ENCODE measurements around the gene NDUFAB1. TPM values are rescaled to one million over a fixed set of nuclear protein-coding genes. Genes with fewer than 3 reads are reported as not detected.

NDUFAB1 gene
- total RNA-seq, 1 experiment from 2014 or later, result 98.3 TPM

DNA sequence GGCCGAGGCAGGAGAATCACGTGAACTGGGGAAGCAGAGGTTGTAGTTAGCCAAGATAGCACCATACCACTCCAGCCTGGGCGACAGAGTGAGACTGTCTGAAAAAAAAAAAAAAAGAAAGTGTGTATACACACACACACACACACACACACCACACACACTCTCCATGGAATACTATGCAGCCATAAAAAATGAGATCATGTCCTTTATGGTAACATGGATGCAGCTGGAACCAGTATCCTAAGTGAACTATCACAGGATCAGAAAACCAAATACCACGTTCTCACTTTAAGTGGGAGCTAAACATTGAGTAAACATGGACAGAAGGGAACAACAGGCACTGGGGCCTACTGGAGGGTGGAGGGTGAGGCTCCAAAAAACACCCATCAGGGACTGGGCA is 16.7 kb downstream of the NDUFAB1 start:
- Mint-ChIP-seq H3K9me3 (ENCODE audit: unreplicated experiment) (no peaks in the 10 kb centered on the region), H3K36me3 (ENCODE audit: insufficient read depth, unreplicated experiment) (peaks cover 68% of the 10 kb centered on the region), H3K4me1 (ENCODE audit: insufficient read depth, unreplicated experiment) (no peaks in the 10 kb centered on the region), H3K27me3 (ENCODE audit: insufficient read depth, unreplicated experiment) (no peaks in the 10 kb centered on the region), H3K27ac (ENCODE audit: low read depth, unreplicated experiment) (no peak overlapping the region), H3K4me3 (ENCODE audit: unreplicated experiment) (no peak overlapping the region)
- intact Hi-C loops (cut with micrococcal nuclease), result no loop called here
- TF ChIP-seq, protein P1, sequence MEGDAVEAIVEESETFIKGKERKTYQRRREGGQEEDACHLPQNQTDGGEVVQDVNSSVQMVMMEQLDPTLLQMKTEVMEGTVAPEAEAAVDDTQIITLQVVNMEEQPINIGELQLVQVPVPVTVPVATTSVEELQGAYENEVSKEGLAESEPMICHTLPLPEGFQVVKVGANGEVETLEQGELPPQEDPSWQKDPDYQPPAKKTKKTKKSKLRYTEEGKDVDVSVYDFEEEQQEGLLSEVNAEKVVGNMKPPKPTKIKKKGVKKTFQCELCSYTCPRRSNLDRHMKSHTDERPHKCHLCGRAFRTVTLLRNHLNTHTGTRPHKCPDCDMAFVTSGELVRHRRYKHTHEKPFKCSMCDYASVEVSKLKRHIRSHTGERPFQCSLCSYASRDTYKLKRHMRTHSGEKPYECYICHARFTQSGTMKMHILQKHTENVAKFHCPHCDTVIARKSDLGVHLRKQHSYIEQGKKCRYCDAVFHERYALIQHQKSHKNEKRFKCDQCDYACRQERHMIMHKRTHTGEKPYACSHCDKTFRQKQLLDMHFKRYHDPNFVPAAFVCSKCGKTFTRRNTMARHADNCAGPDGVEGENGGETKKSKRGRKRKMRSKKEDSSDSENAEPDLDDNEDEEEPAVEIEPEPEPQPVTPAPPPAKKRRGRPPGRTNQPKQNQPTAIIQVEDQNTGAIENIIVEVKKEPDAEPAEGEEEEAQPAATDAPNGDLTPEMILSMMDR (IDR thresholded peaks at IDR 0.05; ENCODE audit: unreplicated experiment), result no peak
- no TSS peak for BruUV-seq (replicated peaks)
- no peak for DNase-seq (ENCODE audit: unreplicated experiment)
- ChIA-PET CTCF (no interaction called here), POLR2A (interaction anchor here (0.7 kb wide), 1 partner anchor 11 kb away, joined by 3 read pairs; no protein-coding TSS in a partner anchor)

DNA sequence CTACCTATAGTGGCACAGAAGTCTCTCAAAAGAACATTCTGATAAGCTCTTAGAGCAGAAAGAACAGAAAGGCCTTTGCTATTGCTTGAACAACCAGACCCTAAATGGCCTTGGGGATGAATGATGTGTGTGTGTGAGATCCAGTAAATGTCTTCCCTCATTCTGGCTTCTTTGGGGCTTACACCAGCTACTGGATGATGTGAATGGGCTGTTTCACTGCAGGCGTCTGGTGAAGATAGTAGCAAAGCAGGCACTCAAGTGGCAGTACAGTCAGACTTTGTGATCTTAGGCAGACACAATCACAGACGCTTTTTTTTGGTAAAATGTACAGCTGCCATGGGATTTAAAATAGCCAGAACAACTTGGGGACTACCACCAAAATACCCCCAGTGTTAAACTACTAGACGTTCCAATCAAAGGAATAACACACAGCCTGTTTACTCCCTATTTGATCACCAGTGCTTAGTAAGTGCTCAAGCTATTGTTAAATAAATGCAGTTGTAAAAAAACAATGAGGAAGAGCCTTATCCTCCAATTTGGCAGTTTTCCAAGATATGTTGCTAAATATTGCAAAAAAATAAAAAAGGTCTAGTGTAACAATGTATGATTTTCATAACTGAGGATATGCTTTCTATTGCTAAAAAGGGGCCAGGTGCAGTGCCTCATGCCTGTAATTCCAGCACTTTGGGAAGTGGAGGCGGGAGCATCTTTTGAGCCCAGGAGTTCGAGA is 17.9 kb downstream of the NDUFAB1 start:
- intact Hi-C loops (cut with micrococcal nuclease), result no loop called here
- no peaks in the 10 kb centered on the region for H3K4me1 Mint-ChIP-seq (ENCODE audit: insufficient read depth, unreplicated experiment)
- BruUV-seq (replicated peaks), result TSS peak; percentile 10
- TF ChIP-seq, protein P1 (IDR thresholded peaks at IDR 0.05; ENCODE audit: unreplicated experiment), result no peak
- no peak overlapping the region for H3K4me3 Mint-ChIP-seq (ENCODE audit: unreplicated experiment)
- ChIA-PET CTCF (interaction anchor here (0.6 to 1.0 kb wide), 2 partner anchors 60 to 1002 kb away, joined by 3 read pairs; no protein-coding TSS in a partner anchor), POLR2A (interaction anchor here (0.7 to 1.1 kb wide), 3 partner anchors 14 to 24 kb away, joined by 3 to 4 read pairs (median 4); no protein-coding TSS in a partner anchor)
- no peaks in the 10 kb centered on the region for H3K27me3 Mint-ChIP-seq (ENCODE audit: insufficient read depth, unreplicated experiment)
- H3K27ac Mint-ChIP-seq (ENCODE audit: low read depth, unreplicated experiment), result no peak overlapping the region
- DNase-seq (ENCODE audit: unreplicated experiment), result peak; percentile 30
- peaks cover 58% of the 10 kb centered on the region for H3K36me3 Mint-ChIP-seq (ENCODE audit: insufficient read depth, unreplicated experiment)
- no peaks in the 10 kb centered on the region for H3K9me3 Mint-ChIP-seq (ENCODE audit: unreplicated experiment)

DNA sequence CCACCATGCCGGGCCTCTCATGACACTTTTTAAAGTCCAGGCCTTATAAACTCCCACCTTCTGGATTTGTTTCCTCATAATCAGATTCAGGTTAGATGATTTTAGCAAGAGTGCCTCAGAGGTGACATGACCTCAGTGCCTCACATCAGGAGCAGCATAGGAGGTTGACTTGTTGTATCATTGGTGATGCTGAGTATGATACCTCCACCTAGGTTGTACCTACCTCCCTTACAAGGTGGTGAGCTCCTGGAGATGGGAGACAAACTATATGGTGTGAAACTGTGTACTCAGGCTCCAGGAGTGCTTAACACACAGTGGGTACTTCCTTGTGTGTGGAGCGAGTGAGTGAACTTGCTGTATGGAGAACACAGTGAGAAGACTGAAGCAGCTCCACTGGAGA is 18.6 kb downstream of the NDUFAB1 start:
- no peak for DNase-seq (ENCODE audit: unreplicated experiment)
- BruUV-seq (replicated peaks), result no TSS peak
- TF ChIP-seq, protein P1 (IDR thresholded peaks at IDR 0.05; ENCODE audit: unreplicated experiment), result no peak
- H3K4me1 Mint-ChIP-seq (ENCODE audit: insufficient read depth, unreplicated experiment), result no peaks in the 10 kb centered on the region
- peaks cover 50% of the 10 kb centered on the region for H3K36me3 Mint-ChIP-seq (ENCODE audit: insufficient read depth, unreplicated experiment)
- ChIA-PET CTCF (interaction anchor here (0.6 to 1.0 kb wide), 3 partner anchors 60 to 1003 kb away, joined by 3 read pairs; no protein-coding TSS in a partner anchor), POLR2A (interaction anchor here (1.1 kb wide), 1 partner anchor 23 kb away, joined by 4 read pairs; no protein-coding TSS in a partner anchor)
- no peak overlapping the region for H3K27ac Mint-ChIP-seq (ENCODE audit: low read depth, unreplicated experiment)
- H3K9me3 Mint-ChIP-seq (ENCODE audit: unreplicated experiment), result no peaks in the 10 kb centered on the region
- H3K27me3 Mint-ChIP-seq (ENCODE audit: insufficient read depth, unreplicated experiment), result no peaks in the 10 kb centered on the region
- intact Hi-C loops (cut with micrococcal nuclease), result no loop called here
- no peak overlapping the region for H3K4me3 Mint-ChIP-seq (ENCODE audit: unreplicated experiment)

DNA sequence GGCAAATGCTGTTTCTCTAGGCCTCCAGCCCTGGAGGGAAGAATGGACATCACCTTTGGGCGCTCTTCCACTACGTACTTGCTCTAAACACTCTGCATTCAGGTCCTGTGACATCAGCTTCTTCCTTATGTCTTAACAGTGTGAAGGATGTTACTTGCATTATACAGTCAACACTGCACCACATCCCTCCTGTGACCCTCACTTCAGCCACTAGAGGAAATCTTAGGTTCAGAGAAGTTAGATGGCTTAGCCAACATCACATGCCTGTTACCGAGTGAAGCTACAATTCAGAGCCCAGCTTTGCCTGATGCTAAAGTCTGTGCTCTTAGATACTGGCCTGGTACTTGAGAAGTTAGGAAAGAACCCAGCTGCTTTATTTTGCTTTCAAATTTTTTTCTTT is 20.3 kb downstream of the NDUFAB1 start:
- Mint-ChIP-seq H3K27ac (ENCODE audit: low read depth, unreplicated experiment) (no peak overlapping the region), H3K27me3 (ENCODE audit: insufficient read depth, unreplicated experiment) (no peaks in the 10 kb centered on the region), H3K4me1 (ENCODE audit: insufficient read depth, unreplicated experiment) (no peaks in the 10 kb centered on the region), H3K36me3 (ENCODE audit: insufficient read depth, unreplicated experiment) (peaks cover 45% of the 10 kb centered on the region), H3K4me3 (ENCODE audit: unreplicated experiment) (no peak overlapping the region), H3K9me3 (ENCODE audit: unreplicated experiment) (no peaks in the 10 kb centered on the region)
- POLR2A ChIA-PET, result interaction anchor here (1.1 to 1.3 kb wide), 2 partner anchors 11 to 21 kb away, joined by 3 to 5 read pairs; partner anchors contain the start of gene NDUFAB1
- BruUV-seq (replicated peaks), result no TSS peak
- CTCF ChIA-PET, result interaction anchor here (0.9 to 1.8 kb wide), 2 partner anchors 18 kb away, joined by 3 to 7 read pairs; no protein-coding TSS in a partner anchor
- DNase-seq (ENCODE audit: unreplicated experiment), result no peak
- intact Hi-C loops (cut with micrococcal nuclease), result no loop called here
- TF ChIP-seq, protein P1 (IDR thresholded peaks at IDR 0.05; ENCODE audit: unreplicated experiment), result no peak
